Right lobe of liver (tissue), 4 donors: ENCODE data around the gene PLXNA2.

Experiments used
- POLR2A ChIP-seq: fragments of 450-650 bp; IDR thresholded peaks from one replicate; pipeline ENCODE4 v1.6.1; 2017; ENCODE audit warnings: antibody characterized with exemption, mild to moderate bottlenecking
- TF ChIP-seq, protein P1 (sequence below), 4 donors: fragments of 200-600 bp in 3 of 4; fragments of 450-650 bp in 1 of 4; IDR thresholded peaks; one replicate each; pipeline versions ENCODE4 v1.5.1 to v1.8.0; 2016 to 2022; ENCODE audit warnings: antibody characterized with exemption in 4 of 4, mild to moderate bottlenecking in 2 of 4
- donor health status: DM: no; HTN: no; CAD: no.
- donor health status: DM: no; HTN: no; CAD: no.
- donor health status: DM: no; HTN: yes; CAD: no.

DNA sequence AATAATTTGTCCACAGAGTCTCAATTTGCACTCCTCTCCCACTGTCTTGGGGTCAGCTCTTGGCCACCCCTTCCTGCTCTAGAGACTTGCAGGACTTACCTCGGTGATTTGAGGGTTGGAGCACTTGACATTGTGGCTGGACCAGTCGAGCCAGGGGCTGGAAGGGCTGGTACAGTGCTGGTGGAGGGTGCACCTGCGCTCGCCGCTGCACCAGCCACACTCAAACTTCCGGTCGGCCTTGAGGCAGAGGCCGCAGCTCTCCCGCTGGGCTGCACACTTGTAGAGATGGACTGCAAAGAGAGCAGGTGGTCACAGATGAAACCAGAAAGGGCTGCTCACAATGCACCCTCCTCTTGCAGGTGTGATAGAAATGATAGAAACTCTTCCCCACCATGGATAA lies 165.0 kb downstream of the PLXNA2 start:
- TF ChIP-seq, protein P1, sequence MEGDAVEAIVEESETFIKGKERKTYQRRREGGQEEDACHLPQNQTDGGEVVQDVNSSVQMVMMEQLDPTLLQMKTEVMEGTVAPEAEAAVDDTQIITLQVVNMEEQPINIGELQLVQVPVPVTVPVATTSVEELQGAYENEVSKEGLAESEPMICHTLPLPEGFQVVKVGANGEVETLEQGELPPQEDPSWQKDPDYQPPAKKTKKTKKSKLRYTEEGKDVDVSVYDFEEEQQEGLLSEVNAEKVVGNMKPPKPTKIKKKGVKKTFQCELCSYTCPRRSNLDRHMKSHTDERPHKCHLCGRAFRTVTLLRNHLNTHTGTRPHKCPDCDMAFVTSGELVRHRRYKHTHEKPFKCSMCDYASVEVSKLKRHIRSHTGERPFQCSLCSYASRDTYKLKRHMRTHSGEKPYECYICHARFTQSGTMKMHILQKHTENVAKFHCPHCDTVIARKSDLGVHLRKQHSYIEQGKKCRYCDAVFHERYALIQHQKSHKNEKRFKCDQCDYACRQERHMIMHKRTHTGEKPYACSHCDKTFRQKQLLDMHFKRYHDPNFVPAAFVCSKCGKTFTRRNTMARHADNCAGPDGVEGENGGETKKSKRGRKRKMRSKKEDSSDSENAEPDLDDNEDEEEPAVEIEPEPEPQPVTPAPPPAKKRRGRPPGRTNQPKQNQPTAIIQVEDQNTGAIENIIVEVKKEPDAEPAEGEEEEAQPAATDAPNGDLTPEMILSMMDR (IDR thresholded peaks at IDR 0.05): no peak
- TF ChIP-seq POLR2A: no peak
